ENCODE results near the gene SLC25A25.
"Not testable (repeated sequence)": the region's sequence is repeated elsewhere in the genome, so short reads cannot be mapped to it uniquely, and the experiment has no call there.

Gene SLC25A25

GRCh38 chr9:128097543-128098296 is 29.7 kb downstream of the SLC25A25 start:
- no peak for DNase-seq

- DNase-seq, result peak in 3 of 5 donors; percentile 37 to 45 (median 43)
These were observed 30.5 kb downstream of the SLC25A25 start for GRCh38 chr9:128098297-128099230.

GRCh38 chr9:128099231-128099931 is 31.3 kb downstream of the SLC25A25 start:
- no peak for DNase-seq

- DNase-seq, result no peak
These were observed 32.0 kb downstream of the SLC25A25 start for GRCh38 chr9:128099932-128100491.

- DNase-seq, result no peak
These were observed 32.5 kb downstream of the SLC25A25 start for GRCh38 chr9:128100581-128100980.

GRCh38 chr9:128101231-128101661 is 33.2 kb downstream of the SLC25A25 start:
- DNase-seq, result no peak

- DNase-seq, result no peak
These were observed 33.7 kb downstream of the SLC25A25 start for GRCh38 chr9:128101690-128102089.

- no peak for DNase-seq
These were observed 34.2 kb downstream of the SLC25A25 start for GRCh38 chr9:128102196-128102595.

- DNase-seq, result no peak
These were observed 35.0 kb downstream of the SLC25A25 start for GRCh38 chr9:128102861-128103588.

GRCh38 chr9:128103589-128103962 is 35.5 kb downstream of the SLC25A25 start:
- DNase-seq, result peak in 2 of 5 donors; percentile 32 to 45

GRCh38 chr9:128104171-128104618 is 36.2 kb downstream of the SLC25A25 start:
- DNase-seq, result no peak

GRCh38 chr9:128105538-128106175 is 37.6 kb downstream of the SLC25A25 start:
- no peak for DNase-seq

- DNase-seq, result no peak
These were observed 38.3 kb downstream of the SLC25A25 start for GRCh38 chr9:128106181-128106939.

- no peak for DNase-seq
These were observed 39.0 kb downstream of the SLC25A25 start for GRCh38 chr9:128106940-128107467.

GRCh38 chr9:128107468-128108268 is 39.6 kb downstream of the SLC25A25 start:
- no peak for DNase-seq

GRCh38 chr9:128108269-128109049 is 40.4 kb downstream of the SLC25A25 start:
- DNase-seq, result no peak

GRCh38 chr9:128109050-128109709 is 41.1 kb downstream of the SLC25A25 start:
- DNase-seq, result no peak

- DNase-seq, result not testable (repeated sequence)
These were observed 43.7 kb downstream of the SLC25A25 start for GRCh38 chr9:128111726-128112125.
